NT2/D1 (cell line): ENCODE measurements around the gene STK32B.

ENCODE experiments used
- YY1 ChIP-seq: IDR thresholded peaks from 2 replicates; pipeline ENCODE4 v1.6.1; 2011; ENCODE audit not compliant: insufficient read length, insufficient read depth
- ZNF274 ChIP-seq: IDR thresholded peaks from 2 replicates; pipeline ENCODE4 v1.6.1; 2011; ENCODE audit warnings: mild to moderate bottlenecking, low read depth, low read length

GRCh38 chr4:5395781-5396180, 344.5 kb downstream of the STK32B start:
- TF ChIP-seq ZNF274 (no peak), YY1 (no peak)
